Tibial nerve (tissue), 3 donors: Measurements from ENCODE around the gene RBFOX1.

Source experiments
- CTCF ChIP-seq, 5 experiments: fragments of 200-600 bp in 3 of 5; fragments of 450-650 bp in 2 of 5; sonication (generic) in 3 of 5; IDR thresholded peaks; one replicate each; pipeline ENCODE4 v1.5.1; 2016 to 2019; ENCODE audit warnings: antibody characterized with exemption in 5 of 5, mild to moderate bottlenecking in 3 of 5, moderate library complexity in 2 of 5
- POLR2A ChIP-seq, 2 donors: fragments of 450-650 bp; IDR thresholded peaks; one replicate each; pipeline ENCODE4 v1.6.1; 2017; ENCODE audit warnings: antibody characterized with exemption in 2 of 2, mild to moderate bottlenecking in 2 of 2, moderate library complexity in 2 of 2

- TF ChIP-seq CTCF (IDR thresholded peaks at IDR 0.05) (no peak), POLR2A (IDR thresholded peaks at IDR 0.05) (no peak)
These were observed 202.1 kb downstream of the RBFOX1 start for GRCh38 chr16:7534749-7535148.
